HepG2 (cell line): ENCODE data around the gene MYL6B. TPM values are rescaled to one million over a fixed set of nuclear protein-coding genes. Genes with fewer than 3 reads are reported as not detected.

Experiments used
- ATM ChIP-seq: fragments of 450-650 bp; IDR thresholded peaks from 2 replicates; pipeline ENCODE4 v1.7.1; 2017; ENCODE audit warnings: mild to moderate bottlenecking, borderline replicate concordance
- GPN1 ChIP-seq: sonication (generic); formaldehyde crosslinking; IDR thresholded peaks from 2 replicates; pipeline ENCODE4 v1.5.1; 2020; ENCODE audit warnings: missing genetic modification reagents, borderline replicate concordance
- RBAK ChIP-seq: sonication (generic); formaldehyde crosslinking; IDR thresholded peaks from 2 replicates; pipeline ENCODE4 v1.5.1; 2020; ENCODE audit warnings: mild to moderate bottlenecking, missing genetic modification reagents
- RBM22 ChIP-seq: fragments of 200-400 bp; formaldehyde crosslinking; optimal IDR thresholded peaks from 2 replicates; pipeline ENCODE3; 2017; ENCODE audit warnings: mild to moderate bottlenecking, low read length, moderate library complexity
- RFX1 ChIP-seq: fragments of 450-650 bp; IDR thresholded peaks from 2 replicates; pipeline ENCODE4 v1.6.1; 2017
- SCMH1 ChIP-seq: sonication (generic); formaldehyde crosslinking; IDR thresholded peaks from 2 replicates; pipeline ENCODE4 v1.9.0; 2021; ENCODE audit warnings: missing genetic modification reagents, mild to moderate bottlenecking, borderline replicate concordance
- TCF12 ChIP-seq, 2 experiments: fragments of 450-650 bp in 1 of 2; sonication (generic) in 1 of 2; formaldehyde crosslinking in 1 of 2; IDR thresholded peaks; 2 replicates each; pipeline versions ENCODE4 v1.6.1 to v1.8.0; 2017 to 2022; ENCODE audit warnings: antibody characterized with exemption in 1 of 2, mild to moderate bottlenecking in 1 of 2, missing genetic modification reagents in 1 of 2, moderate library complexity in 1 of 2
- ZIK1 ChIP-seq: sonication (generic); formaldehyde crosslinking; IDR thresholded peaks from 2 replicates; pipeline ENCODE4 v1.5.0; 2020; ENCODE audit warnings: mild to moderate bottlenecking, low read depth, missing genetic modification reagents, borderline replicate concordance
- ZNF317 ChIP-seq: sonication (generic); formaldehyde crosslinking; IDR thresholded peaks from 2 replicates; pipeline ENCODE4 v1.5.0; 2020; ENCODE audit warnings: mild to moderate bottlenecking, missing genetic modification reagents
- ZNF605 ChIP-seq: sonication (generic); formaldehyde crosslinking; IDR thresholded peaks from 2 replicates; pipeline ENCODE4 v1.8.0; 2022; ENCODE audit warnings: mild to moderate bottlenecking, missing genetic modification reagents
- ZNF615 ChIP-seq: sonication (generic); formaldehyde crosslinking; IDR thresholded peaks from 2 replicates; pipeline ENCODE4 v1.5.0; 2020; ENCODE audit warnings: mild to moderate bottlenecking, missing genetic modification reagents, borderline replicate concordance
- ZNF652 ChIP-seq: IDR thresholded peaks from 2 replicates; pipeline ENCODE4 v1.6.1; 2016; ENCODE audit warnings: low read depth, borderline replicate concordance
- ZNF660 ChIP-seq: sonication (generic); formaldehyde crosslinking; IDR thresholded peaks from 2 replicates; pipeline ENCODE4 v1.5.1; 2020; ENCODE audit warnings: mild to moderate bottlenecking, low read depth, missing genetic modification reagents, borderline replicate concordance
- ZNF747 ChIP-seq: sonication (generic); formaldehyde crosslinking; IDR thresholded peaks from 2 replicates; pipeline ENCODE4 v1.8.1; 2023; ENCODE audit warnings: missing genetic modification reagents, mild to moderate bottlenecking, borderline replicate concordance
- polyA plus RNA-seq, 8 experiments: library from polyadenylated mRNA; depleted of rRNA in 3 of 8; stranded (reverse) in 7 of 8; unstranded in 1 of 8; fragments of >200 nt; fragmentation: Illumina TruSeq in 4 of 8; extraction: Trizol in 4 of 8; gene quantifications; 2 replicates each; pipeline versions ENCODE4 v1.2.1 to v1.2.3, GENCODE V29; 2011 to 2016; ENCODE audit warnings: low read depth in 4 of 8, missing spikeins in 1 of 8, mixed read lengths in 1 of 8; ENCODE audit not compliant: insufficient read depth in 1 of 8
- total RNA-seq, 5 experiments: library from RNA; depleted of rRNA; stranded (reverse); fragments of >200 nt; fragmentation: Illumina TruSeq; extraction: Trizol; gene quantifications; 2 replicates each; pipeline ENCODE4 v1.2.3, GENCODE V29; 2016; ENCODE audit warnings: low read depth in 1 of 5
- TF ChIP-seq, protein P1 (sequence below), 2 experiments: fragments of 450-650 bp in 1 of 2; sonication (generic) in 1 of 2; formaldehyde crosslinking; IDR thresholded peaks; 2 replicates each; pipeline versions ENCODE4 v1.5.0 to v1.8.0; 2020 to 2022; ENCODE audit warnings: mild to moderate bottlenecking in 1 of 2, missing genetic modification reagents in 1 of 2
- TF ChIP-seq, protein P2 (sequence below): sonication (generic); formaldehyde crosslinking; IDR thresholded peaks from 2 replicates; pipeline ENCODE4 v1.5.0; 2020; ENCODE audit warnings: missing genetic modification reagents
- TF ChIP-seq, protein P3 (sequence below): sonication (generic); formaldehyde crosslinking; IDR thresholded peaks from 2 replicates; pipeline ENCODE4 v1.8.1; 2023; ENCODE audit warnings: missing genetic modification reagents, inconsistent platforms, borderline replicate concordance
- TF ChIP-seq, protein P4 (sequence below): sonication (generic); formaldehyde crosslinking; conservative IDR thresholded peaks from 2 replicates; pipeline ENCODE4 v1.8.1; 2023; ENCODE audit warnings: missing genetic modification reagents
- TF ChIP-seq, protein P5 (sequence below): sonication (generic); formaldehyde crosslinking; IDR thresholded peaks from 2 replicates; pipeline ENCODE4 v1.4.0; 2020; ENCODE audit warnings: missing genetic modification reagents

The MYL6B gene
- total and polyA plus RNA-seq, 2 of the 13 experiments (the other 11 are each of a cell fraction or from before 2014, with no cell fraction given), result 75.7 to 88.7 TPM

DNA sequence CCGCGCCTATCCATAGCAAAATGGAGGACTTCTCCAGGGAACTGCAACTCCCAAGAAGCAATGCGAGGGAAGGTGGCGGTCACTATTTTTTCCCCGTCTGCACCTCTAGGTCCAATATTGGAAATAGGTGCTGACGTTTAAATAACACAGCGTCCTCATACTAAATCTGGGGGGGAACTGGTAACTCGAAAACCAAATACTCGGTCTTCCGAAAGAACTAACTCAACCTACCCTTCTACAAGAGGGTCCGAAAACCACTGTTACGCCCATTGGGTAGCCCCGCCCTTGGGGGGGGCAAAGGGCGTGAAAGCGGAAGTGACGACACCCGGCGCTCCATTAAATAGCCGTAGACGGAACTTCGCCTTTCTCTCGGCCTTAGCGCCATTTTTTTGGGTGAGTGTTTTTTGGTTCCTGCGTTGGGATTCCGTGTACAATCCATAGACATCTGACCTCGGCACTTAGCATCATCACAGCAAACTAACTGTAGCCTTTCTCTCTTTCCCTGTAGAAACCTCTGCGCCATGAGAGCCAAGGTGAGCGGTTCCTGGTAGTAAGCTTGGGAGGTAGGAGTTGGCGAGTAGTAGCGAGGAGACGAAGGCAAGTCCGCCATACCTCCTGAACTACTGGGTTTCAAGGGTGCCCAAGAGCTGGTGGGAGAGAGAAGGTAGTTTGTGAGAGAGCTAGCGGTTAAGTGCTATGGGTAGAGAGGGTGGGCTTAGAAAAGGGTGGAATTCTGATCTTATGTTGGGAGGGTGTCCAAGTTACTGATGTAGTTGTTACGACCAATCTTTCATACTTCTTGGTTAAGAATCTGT is 35.9 kb upstream of the MYL6B start, which contains the start of gene RPL41 (continued):
- TF ChIP-seq RBM22, result peak; percentile 95
- TF ChIP-seq ZNF615 (CRISPR knock-in tag), result no peak
- TF ChIP-seq, protein P1, sequence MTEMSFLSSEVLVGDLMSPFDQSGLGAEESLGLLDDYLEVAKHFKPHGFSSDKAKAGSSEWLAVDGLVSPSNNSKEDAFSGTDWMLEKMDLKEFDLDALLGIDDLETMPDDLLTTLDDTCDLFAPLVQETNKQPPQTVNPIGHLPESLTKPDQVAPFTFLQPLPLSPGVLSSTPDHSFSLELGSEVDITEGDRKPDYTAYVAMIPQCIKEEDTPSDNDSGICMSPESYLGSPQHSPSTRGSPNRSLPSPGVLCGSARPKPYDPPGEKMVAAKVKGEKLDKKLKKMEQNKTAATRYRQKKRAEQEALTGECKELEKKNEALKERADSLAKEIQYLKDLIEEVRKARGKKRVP (CRISPR knock-in tag; IDR thresholded peaks at IDR 0.05), result no peak
- TF ChIP-seq SCMH1, result no peak
- TF ChIP-seq ATM, result no peak
- TF ChIP-seq GPN1, result no peak
- TF ChIP-seq RFX1, result no peak
- TF ChIP-seq ZNF660 (CRISPR knock-in tag), result no peak
- no peak for TF ChIP-seq TCF12 (IDR thresholded peaks at IDR 0.05)
- peak; percentile 70; the same call in 1 of the 2 replicates for TF ChIP-seq TCF12 (CRISPR knock-in tag; IDR thresholded peaks at IDR 0.05)
- TF ChIP-seq, protein P2, sequence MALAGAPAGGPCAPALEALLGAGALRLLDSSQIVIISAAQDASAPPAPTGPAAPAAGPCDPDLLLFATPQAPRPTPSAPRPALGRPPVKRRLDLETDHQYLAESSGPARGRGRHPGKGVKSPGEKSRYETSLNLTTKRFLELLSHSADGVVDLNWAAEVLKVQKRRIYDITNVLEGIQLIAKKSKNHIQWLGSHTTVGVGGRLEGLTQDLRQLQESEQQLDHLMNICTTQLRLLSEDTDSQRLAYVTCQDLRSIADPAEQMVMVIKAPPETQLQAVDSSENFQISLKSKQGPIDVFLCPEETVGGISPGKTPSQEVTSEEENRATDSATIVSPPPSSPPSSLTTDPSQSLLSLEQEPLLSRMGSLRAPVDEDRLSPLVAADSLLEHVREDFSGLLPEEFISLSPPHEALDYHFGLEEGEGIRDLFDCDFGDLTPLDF (CRISPR knock-in tag), result peak; percentile 62; the same call in 1 of the 2 replicates
- TF ChIP-seq, protein P3, sequence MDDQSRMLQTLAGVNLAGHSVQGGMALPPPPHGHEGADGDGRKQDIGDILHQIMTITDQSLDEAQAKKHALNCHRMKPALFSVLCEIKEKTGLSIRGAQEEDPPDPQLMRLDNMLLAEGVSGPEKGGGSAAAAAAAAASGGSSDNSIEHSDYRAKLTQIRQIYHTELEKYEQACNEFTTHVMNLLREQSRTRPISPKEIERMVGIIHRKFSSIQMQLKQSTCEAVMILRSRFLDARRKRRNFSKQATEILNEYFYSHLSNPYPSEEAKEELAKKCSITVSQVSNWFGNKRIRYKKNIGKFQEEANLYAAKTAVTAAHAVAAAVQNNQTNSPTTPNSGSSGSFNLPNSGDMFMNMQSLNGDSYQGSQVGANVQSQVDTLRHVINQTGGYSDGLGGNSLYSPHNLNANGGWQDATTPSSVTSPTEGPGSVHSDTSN, result no peak
- TF ChIP-seq ZIK1, result no peak
- TF ChIP-seq, protein P4, sequence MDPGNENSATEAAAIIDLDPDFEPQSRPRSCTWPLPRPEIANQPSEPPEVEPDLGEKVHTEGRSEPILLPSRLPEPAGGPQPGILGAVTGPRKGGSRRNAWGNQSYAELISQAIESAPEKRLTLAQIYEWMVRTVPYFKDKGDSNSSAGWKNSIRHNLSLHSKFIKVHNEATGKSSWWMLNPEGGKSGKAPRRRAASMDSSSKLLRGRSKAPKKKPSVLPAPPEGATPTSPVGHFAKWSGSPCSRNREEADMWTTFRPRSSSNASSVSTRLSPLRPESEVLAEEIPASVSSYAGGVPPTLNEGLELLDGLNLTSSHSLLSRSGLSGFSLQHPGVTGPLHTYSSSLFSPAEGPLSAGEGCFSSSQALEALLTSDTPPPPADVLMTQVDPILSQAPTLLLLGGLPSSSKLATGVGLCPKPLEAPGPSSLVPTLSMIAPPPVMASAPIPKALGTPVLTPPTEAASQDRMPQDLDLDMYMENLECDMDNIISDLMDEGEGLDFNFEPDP, result no peak
- TF ChIP-seq, protein P5, sequence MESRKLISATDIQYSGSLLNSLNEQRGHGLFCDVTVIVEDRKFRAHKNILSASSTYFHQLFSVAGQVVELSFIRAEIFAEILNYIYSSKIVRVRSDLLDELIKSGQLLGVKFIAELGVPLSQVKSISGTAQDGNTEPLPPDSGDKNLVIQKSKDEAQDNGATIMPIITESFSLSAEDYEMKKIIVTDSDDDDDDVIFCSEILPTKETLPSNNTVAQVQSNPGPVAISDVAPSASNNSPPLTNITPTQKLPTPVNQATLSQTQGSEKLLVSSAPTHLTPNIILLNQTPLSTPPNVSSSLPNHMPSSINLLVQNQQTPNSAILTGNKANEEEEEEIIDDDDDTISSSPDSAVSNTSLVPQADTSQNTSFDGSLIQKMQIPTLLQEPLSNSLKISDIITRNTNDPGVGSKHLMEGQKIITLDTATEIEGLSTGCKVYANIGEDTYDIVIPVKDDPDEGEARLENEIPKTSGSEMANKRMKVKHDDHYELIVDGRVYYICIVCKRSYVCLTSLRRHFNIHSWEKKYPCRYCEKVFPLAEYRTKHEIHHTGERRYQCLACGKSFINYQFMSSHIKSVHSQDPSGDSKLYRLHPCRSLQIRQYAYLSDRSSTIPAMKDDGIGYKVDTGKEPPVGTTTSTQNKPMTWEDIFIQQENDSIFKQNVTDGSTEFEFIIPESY (CRISPR knock-in tag), result no peak
- TF ChIP-seq ZNF605 (CRISPR knock-in tag), result peak; percentile 80; the same call in 1 of the 2 replicates
- no peak for TF ChIP-seq ZNF652
- TF ChIP-seq ZNF317, result peak; percentile 81
- TF ChIP-seq ZNF747 (CRISPR knock-in tag), result 0 out of 2 replicates have a peak, but pooled peaks have one; percentile 59
- no peak for TF ChIP-seq RBAK
